GM10248 (cell line): ENCODE results near the gene LNX1.
A peak's percentile ranks its signal among the peaks of the same experiment; 100 is the strongest.

Source experiments
- CTCF ChIA-PET: fragments of 300-600 bp; sonication (Branson Sonifier 250); formaldehyde crosslinking; extraction: SDS; loops from one replicate; lab custom pipeline; 2021; ENCODE audit warnings: antibody characterized with exemption; lab: Yijun Ruan, JAX
- POLR2A ChIA-PET: fragments of 350-650 bp; sonication (Branson Sonifier 250); formaldehyde crosslinking; extraction: SDS; loops from one replicate; lab custom pipeline; 2020; ENCODE audit warnings: antibody characterized with exemption; lab: Yijun Ruan, JAX
- DNase-seq: peaks from one replicate; pipeline ENCODE4 v3.0.0; 2012; ENCODE audit errors: extremely low spot score
- TF ChIP-seq, protein P1 (sequence below): IDR thresholded peaks from 2 replicates; pipeline ENCODE4 v1.5.1; 2012; ENCODE audit warnings: mild to moderate bottlenecking, low read depth; ENCODE audit errors: extremely low read depth, missing control alignments, control extremely low read depth

Gene LNX1

GRCh38 chr4:53494851-53495250, 96.4 kb downstream of the LNX1 start:
- ChIA-PET CTCF (interaction anchor here (1.1 to 1.2 kb wide), 2 partner anchors 9 to 12 kb away, joined by 3 to 5 read pairs; no protein-coding TSS in a partner anchor), POLR2A (no interaction called here)
- TF ChIP-seq, protein P1, sequence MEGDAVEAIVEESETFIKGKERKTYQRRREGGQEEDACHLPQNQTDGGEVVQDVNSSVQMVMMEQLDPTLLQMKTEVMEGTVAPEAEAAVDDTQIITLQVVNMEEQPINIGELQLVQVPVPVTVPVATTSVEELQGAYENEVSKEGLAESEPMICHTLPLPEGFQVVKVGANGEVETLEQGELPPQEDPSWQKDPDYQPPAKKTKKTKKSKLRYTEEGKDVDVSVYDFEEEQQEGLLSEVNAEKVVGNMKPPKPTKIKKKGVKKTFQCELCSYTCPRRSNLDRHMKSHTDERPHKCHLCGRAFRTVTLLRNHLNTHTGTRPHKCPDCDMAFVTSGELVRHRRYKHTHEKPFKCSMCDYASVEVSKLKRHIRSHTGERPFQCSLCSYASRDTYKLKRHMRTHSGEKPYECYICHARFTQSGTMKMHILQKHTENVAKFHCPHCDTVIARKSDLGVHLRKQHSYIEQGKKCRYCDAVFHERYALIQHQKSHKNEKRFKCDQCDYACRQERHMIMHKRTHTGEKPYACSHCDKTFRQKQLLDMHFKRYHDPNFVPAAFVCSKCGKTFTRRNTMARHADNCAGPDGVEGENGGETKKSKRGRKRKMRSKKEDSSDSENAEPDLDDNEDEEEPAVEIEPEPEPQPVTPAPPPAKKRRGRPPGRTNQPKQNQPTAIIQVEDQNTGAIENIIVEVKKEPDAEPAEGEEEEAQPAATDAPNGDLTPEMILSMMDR = no peak
- DNase-seq = no peak

DNA sequence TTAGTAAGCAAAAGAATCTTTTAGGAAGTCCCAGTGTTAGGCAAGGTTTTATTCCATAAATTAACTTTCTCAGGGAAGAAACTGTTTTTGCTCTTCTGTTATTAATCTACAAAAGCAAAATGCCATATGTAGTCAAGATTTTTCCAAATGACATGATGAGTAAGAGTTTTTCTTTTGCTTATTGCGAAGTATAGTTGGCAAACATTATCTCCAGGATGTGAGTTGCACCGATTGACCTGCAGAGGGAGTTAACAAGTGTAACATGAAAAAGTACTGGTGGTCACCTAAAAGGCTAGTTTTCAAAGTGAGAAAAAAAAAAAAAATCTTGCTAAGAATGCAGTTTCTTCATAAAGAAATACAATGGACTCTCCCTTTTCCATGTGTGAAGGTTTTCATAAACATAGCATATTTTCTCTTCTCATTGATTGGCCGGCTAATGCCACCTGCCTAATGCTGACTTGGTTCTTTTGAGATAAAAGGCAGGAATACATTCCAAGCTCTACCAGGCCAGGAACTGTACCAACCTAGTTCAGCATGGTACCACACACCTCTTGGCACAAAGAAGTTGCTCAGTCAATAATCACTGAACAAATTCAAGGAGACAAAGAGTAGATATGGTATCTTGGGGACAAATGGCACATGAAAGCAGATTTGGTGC, 100.2 kb downstream of the LNX1 start:
- POLR2A ChIA-PET = no interaction called here
- TF ChIP-seq, protein P1 = peak; percentile 35
- DNase-seq = peak; percentile 24

GRCh38 chr4:53490161-53490956, 100.9 kb downstream of the LNX1 start:
- ChIA-PET CTCF (interaction anchor here (0.7 to 2.7 kb wide), 6 partner anchors 10 to 314 kb away, joined by 3 to 14 read pairs (median 7); no protein-coding TSS in a partner anchor), POLR2A (no interaction called here)
- TF ChIP-seq, protein P1 = no peak
- DNase-seq = no peak

More for the DNA sequence above, 100.2 kb downstream of the LNX1 start:
- CTCF ChIA-PET = interaction anchor here (1.1 to 2.7 kb wide), 8 partner anchors 9 to 314 kb away, joined by 3 to 14 read pairs (median 6); no protein-coding TSS in a partner anchor

DNA sequence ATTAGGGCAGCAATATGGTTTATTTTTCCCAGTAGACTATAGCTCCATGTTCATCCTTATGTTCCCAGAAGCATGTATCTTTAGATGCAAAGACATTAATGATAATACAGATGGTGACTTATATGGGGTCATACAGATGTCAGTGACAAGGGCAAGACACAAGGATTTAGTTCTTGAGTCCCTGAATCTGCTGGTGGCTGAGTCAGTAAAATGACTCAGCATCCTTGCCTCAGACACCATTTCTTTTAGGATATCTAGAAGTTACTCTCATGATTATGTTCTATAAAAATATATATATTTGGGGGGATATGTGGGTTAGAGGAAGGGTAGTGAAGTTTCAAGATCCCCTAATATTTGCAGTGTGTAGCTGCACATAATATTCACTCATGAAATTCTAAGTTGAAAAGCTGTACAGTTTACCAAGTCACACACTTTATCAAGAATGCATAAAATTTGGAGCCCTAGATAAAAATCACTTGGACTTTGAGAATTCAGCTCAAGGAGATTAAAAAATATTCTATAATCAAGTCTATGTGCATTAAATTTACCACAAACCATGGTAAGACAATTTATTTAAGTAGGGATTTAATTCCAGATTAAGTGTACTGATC, 101.9 kb downstream of the LNX1 start:
- TF ChIP-seq, protein P1 = no peak
- CTCF ChIA-PET = interaction anchor here (0.7 to 2.7 kb wide), 6 partner anchors 8 to 315 kb away, joined by 3 to 14 read pairs (median 6); no protein-coding TSS in a partner anchor
- DNase-seq = no peak
- POLR2A ChIA-PET = no interaction called here

DNA sequence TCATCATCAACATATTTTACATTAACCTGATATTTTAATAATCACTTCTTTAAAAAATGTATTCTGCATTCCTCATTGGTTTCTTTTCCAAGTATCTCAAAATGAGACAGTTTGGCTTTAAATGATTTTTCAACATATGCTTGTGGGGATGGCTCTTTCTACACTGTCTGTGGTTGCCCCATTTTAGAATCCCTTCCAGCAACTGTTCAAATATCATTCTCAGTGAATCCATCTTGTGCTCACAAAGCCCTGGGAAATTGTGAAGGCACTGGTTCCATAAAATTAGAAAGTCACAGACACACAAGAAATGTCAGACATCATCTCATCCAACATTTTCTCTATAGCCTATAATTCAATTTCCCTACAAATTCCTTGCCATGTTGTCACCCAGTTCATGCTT, 103.5 kb downstream of the LNX1 start:
- CTCF ChIA-PET = no interaction called here
- POLR2A ChIA-PET = no interaction called here
- TF ChIP-seq, protein P1 = no peak
- no peak for DNase-seq

GRCh38 chr4:53485658-53486040, 105.6 kb downstream of the LNX1 start:
- CTCF ChIA-PET = interaction anchor here (1.0 to 1.7 kb wide), 3 partner anchors 10 to 748 kb away, joined by 3 to 5 read pairs (median 5); no protein-coding TSS in a partner anchor
- POLR2A ChIA-PET = no interaction called here

More at GRCh38 chr4:53485658-53486040, 105.6 kb downstream of the LNX1 start:
- no peak for DNase-seq
- TF ChIP-seq, protein P1 = no peak
